Fibroblast of skin of scalp (primary cell): ENCODE measurements around the gene PGM3.

Experiments
- DNase-seq: peaks from one replicate; pipeline ENCODE4 v3.0.0-alpha.2; 2013

Gene PGM3

GRCh38 chr6:83183082-83183828 lies 9.8 kb downstream of the PGM3 start:
- peak; percentile 92 for DNase-seq

- no peak for DNase-seq
Measured at GRCh38 chr6:83182114-83182513, 11.0 kb downstream of the PGM3 start.

GRCh38 chr6:83180426-83180950 lies 12.6 kb downstream of the PGM3 start:
- no peak for DNase-seq

- no peak for DNase-seq
Measured at GRCh38 chr6:83176246-83176645, 16.8 kb downstream of the PGM3 start.

GRCh38 chr6:83169511-83169910 lies 23.6 kb downstream of the PGM3 start:
- no peak for DNase-seq

- no peak for DNase-seq
Measured at GRCh38 chr6:83169106-83169505, 24.0 kb downstream of the PGM3 start.

- no peak for DNase-seq
Measured at GRCh38 chr6:83168556-83168955, 24.5 kb downstream of the PGM3 start.

- no peak for DNase-seq
Measured at GRCh38 chr6:83167726-83168278, 25.3 kb downstream of the PGM3 start.

- no peak for DNase-seq
Measured at GRCh38 chr6:83160167-83160566, 32.9 kb downstream of the PGM3 start.

- no peak for DNase-seq
Measured at GRCh38 chr6:83155794-83156193, 37.3 kb downstream of the PGM3 start.

- DNase-seq: no peak
Measured at GRCh38 chr6:83153883-83154521, 39.1 kb downstream of the PGM3 start.

- DNase-seq: no peak
Measured at GRCh38 chr6:83152913-83153312, 40.2 kb downstream of the PGM3 start.

- peak; percentile 4 for DNase-seq
Measured at GRCh38 chr6:83151114-83151513, 42.0 kb downstream of the PGM3 start.

- DNase-seq: no peak
Measured at GRCh38 chr6:83138758-83139157, 54.3 kb downstream of the PGM3 start.

- no peak for DNase-seq
Measured at GRCh38 chr6:83138118-83138722, 54.8 kb downstream of the PGM3 start.

GRCh38 chr6:83132121-83132520 lies 60.9 kb downstream of the PGM3 start:
- DNase-seq: no peak

GRCh38 chr6:83127976-83128375 lies 65.1 kb downstream of the PGM3 start:
- DNase-seq: peak; percentile 8

- DNase-seq: no peak
Measured at GRCh38 chr6:83127258-83127657, 65.8 kb downstream of the PGM3 start.

GRCh38 chr6:83126807-83127206 lies 66.3 kb downstream of the PGM3 start:
- DNase-seq: no peak

GRCh38 chr6:83126223-83126622 lies 66.8 kb downstream of the PGM3 start:
- no peak for DNase-seq

GRCh38 chr6:83125425-83125824 lies 67.6 kb downstream of the PGM3 start:
- no peak for DNase-seq

- DNase-seq: no peak
Measured at GRCh38 chr6:83124553-83124952, 68.5 kb downstream of the PGM3 start.

GRCh38 chr6:83119742-83120300 lies 73.2 kb downstream of the PGM3 start:
- DNase-seq: peak; percentile 4
